ENCODE results near the gene MRPL49.

The MRPL49 gene

DNA sequence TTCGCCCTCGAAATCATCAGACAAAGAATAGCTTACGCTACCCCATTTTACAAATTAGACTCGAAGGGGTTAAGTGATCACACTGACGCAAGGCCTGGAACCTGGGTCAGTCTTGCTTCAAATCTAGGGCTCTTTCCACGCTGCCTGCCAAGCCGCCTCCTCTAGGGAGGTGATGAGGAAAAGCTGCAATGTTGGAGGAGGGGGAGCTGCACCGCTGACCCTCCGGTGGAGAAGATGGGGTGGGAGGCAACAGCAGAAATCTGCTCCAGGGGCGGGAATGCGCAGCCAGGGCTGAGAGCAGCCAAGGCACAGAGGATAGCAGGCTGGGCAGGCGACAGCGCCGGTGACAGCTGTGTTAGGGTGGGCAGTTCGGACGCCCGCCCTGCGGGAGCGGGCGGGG, 11.6 kb downstream of the MRPL49 start:
- H3K27ac ChIP-seq = peak overlapping the region; percentile 100

DNA sequence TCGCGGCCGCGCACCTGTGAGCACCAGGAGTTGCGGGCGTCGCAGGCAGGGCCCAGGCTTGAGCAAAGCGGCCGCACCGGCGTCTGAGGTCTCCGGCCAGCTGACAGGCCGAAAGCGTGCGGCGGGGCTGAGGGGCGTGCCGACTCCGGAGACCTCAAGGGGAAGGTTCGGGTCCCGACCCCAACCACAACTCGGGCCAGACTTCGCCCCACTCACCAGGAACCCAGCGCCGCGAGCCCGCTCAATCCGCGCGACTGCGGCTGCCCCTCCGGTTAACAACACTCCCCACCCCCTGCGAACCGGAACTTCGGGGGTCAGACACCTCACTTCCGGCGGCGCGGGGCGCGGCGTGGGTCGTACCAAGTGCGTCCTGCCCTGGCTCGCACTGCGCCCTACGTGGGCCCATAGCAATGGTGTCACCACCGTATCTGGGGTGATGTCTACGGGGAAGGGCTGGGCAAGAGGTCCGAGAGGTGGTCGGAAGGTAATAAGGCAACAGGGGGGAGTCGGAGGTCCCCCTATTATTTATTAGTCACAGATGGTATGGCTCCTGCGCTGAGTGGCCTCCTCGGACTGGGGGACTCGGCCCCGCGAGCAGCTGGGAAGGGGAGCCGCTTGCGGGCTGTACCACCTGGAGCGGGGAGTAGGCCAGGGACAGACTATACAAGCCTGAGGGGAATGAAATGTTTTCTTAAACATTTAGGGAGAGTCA, 12.3 kb downstream of the MRPL49 start, which contains the start of gene SYVN1:
Gene SYVN1 (minus strand): TSS at position 280 of the 712 bp plus-strand sequence. CDS start 918 bp downstream, outside the sequence.
- TF ChIP-seq, protein P1, sequence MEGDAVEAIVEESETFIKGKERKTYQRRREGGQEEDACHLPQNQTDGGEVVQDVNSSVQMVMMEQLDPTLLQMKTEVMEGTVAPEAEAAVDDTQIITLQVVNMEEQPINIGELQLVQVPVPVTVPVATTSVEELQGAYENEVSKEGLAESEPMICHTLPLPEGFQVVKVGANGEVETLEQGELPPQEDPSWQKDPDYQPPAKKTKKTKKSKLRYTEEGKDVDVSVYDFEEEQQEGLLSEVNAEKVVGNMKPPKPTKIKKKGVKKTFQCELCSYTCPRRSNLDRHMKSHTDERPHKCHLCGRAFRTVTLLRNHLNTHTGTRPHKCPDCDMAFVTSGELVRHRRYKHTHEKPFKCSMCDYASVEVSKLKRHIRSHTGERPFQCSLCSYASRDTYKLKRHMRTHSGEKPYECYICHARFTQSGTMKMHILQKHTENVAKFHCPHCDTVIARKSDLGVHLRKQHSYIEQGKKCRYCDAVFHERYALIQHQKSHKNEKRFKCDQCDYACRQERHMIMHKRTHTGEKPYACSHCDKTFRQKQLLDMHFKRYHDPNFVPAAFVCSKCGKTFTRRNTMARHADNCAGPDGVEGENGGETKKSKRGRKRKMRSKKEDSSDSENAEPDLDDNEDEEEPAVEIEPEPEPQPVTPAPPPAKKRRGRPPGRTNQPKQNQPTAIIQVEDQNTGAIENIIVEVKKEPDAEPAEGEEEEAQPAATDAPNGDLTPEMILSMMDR (conservative IDR thresholded peaks at IDR 0.05) = no peak
- H3K27ac ChIP-seq = peak within 1 kb of the TSS; percentile 100

More for the DNA sequence above, 11.6 kb downstream of the MRPL49 start:
- TF ChIP-seq, protein P1 (conservative IDR thresholded peaks at IDR 0.05) = no peak

DNA sequence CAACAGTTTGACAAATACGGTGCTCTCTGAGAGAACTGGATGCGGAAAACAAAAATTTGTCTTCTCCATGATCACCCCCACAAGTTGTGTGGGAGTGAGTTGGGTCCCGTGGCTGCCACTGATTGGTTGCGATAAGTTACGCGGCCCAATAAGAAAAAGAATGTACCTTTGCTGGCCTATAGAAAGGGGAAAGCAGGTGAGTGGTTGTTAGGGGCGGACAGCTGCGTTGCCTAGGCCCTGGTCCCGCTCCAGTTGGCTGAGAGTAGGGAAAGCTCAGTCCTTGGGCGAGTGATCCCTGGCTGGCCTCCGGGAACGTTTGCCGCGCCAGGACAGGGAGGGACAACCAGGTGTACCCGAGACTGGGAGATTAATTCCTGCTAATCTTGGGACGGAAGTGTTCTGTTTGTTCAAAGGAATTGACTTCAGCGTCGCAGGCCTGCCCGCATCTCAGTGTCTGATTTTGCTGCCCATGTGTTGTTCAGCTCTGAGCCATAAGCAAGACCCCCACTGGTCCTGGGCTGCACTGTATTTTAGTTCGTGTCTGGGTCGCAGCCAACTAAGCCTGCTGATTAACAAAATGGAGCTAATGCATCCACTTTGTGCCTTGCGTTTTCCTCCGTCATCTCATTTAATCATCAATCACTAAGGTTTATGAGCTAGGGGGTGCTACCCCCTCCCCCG, 13.0 kb downstream of the MRPL49 start:
- TF ChIP-seq, protein P1 (conservative IDR thresholded peaks at IDR 0.05) = no peak
- peak overlapping the region; percentile 100 for H3K27ac ChIP-seq

DNA sequence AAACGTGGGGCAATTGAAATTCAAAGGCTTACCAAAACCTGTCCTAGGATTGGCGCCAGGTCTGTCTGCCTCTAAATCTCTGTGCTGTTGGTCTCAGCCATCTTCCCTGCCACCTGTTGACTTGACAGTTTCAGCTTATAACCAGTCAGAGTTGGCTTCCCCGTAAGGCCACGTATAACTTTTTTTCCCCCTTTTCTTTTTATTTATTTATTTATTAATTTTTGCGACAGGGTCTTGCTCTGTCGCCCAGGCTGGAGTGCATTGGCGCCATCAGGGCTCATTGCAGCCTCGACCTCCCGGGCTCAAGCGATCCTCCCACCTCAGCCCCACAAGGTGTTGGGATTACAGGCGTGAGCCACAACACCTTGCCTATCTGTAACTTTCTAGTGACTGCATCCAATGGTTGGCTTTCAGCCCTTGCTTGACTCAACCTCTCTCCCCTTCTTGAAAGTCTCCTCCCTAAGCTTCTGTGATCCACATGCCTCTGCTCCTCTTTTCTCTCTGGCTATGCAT, 13.6 kb downstream of the MRPL49 start:
- peak overlapping the region; percentile 100 for H3K27ac ChIP-seq
- TF ChIP-seq, protein P1 (conservative IDR thresholded peaks at IDR 0.05) = no peak

- H3K27ac ChIP-seq = peak overlapping the region; percentile 100
- TF ChIP-seq, protein P1 (conservative IDR thresholded peaks at IDR 0.05) = no peak
These were observed 14.5 kb downstream of the MRPL49 start for GRCh38 chr11:65136515-65137096.

DNA sequence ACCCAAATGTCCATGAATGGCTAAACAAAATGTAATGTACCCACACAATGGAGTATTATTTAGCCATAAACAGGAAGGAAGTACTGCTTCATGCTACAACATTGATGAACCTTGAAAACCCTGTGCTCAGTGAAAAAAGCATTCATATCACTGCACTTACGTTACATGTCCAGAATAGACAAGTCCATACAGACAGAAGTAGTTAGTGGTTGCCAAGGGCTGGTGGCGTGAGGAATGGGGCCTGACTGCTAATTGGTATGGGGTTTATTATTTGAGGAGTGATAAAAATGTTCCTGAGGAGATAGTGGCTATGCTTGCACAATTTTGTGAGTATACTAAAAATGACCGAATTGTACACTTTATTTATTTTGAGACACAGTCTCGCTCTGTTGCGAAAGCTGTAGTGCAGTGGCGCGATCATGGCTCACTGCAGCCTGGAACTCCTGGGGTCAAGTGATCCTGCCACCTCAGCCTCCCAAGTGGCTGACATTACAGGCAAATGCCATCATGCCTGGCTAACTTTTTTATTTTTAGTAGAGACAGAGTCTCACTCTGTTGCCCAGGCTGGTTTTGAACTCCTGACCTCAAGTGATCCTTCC, 19.9 kb downstream of the MRPL49 start:
- no peak overlapping the region for H3K27ac ChIP-seq
- TF ChIP-seq, protein P1 (conservative IDR thresholded peaks at IDR 0.05) = no peak

All from VCaP (cell line).